ENCODE measurements around the gene SLC35D1.

The SLC35D1 gene

GRCh38 chr1:67051196-67051595, 2.8 kb downstream of the SLC35D1 start:
- Histone ChIP-seq H3K9me3 (ENCODE audit: control insufficient read depth, insufficient read depth, low read length) (no peaks in the 10 kb centered on the region), H3K27ac (ENCODE audit: low read length) (no peak overlapping the region), H3K4me3 (ENCODE audit: low read length) (no peak overlapping the region), H3K4me1 (ENCODE audit: control insufficient read depth, insufficient read depth, low read length) (no peaks in the 10 kb centered on the region), H3K27me3 (ENCODE audit: control insufficient read depth, insufficient read depth, low read length) (no peaks in the 10 kb centered on the region), H3K36me3 (ENCODE audit: control insufficient read depth, insufficient read depth, low read length) (no peaks in the 10 kb centered on the region)
- no peak for DNase-seq (ENCODE audit: low read depth, low spot score)
- no CpG with 5 or more reads among the region's 4 CpGs for WGBS (ENCODE audit: insufficient coverage, insufficient read length)

GRCh38 chr1:67044631-67045270, 9.2 kb downstream of the SLC35D1 start:
- H3K36me3 ChIP-seq (ENCODE audit: control insufficient read depth, insufficient read depth, low read length) = no peaks in the 10 kb centered on the region
- WGBS (ENCODE audit: insufficient coverage, insufficient read length) = no CpG with 5 or more reads among the region's 4 CpGs
- no peak overlapping the region for H3K27ac ChIP-seq (ENCODE audit: low read length)
- H3K4me1 ChIP-seq (ENCODE audit: control insufficient read depth, insufficient read depth, low read length) = no peaks in the 10 kb centered on the region
- H3K9me3 ChIP-seq (ENCODE audit: control insufficient read depth, insufficient read depth, low read length) = no peaks in the 10 kb centered on the region
- H3K27me3 ChIP-seq (ENCODE audit: control insufficient read depth, insufficient read depth, low read length) = no peaks in the 10 kb centered on the region
- no peak overlapping the region for H3K4me3 ChIP-seq (ENCODE audit: low read length)
- no peak for DNase-seq (ENCODE audit: low read depth, low spot score)

GRCh38 chr1:67043366-67043765, 10.6 kb downstream of the SLC35D1 start:
- no CpG with 5 or more reads among the region's 3 CpGs for WGBS (ENCODE audit: insufficient coverage, insufficient read length)
- Histone ChIP-seq H3K27me3 (ENCODE audit: control insufficient read depth, insufficient read depth, low read length) (no peaks in the 10 kb centered on the region), H3K4me1 (ENCODE audit: control insufficient read depth, insufficient read depth, low read length) (no peaks in the 10 kb centered on the region; the same call in 1 of the 2 replicates), H3K27ac (ENCODE audit: low read length) (no peak overlapping the region), H3K36me3 (ENCODE audit: control insufficient read depth, insufficient read depth, low read length) (no peaks in the 10 kb centered on the region), H3K9me3 (ENCODE audit: control insufficient read depth, insufficient read depth, low read length) (no peaks in the 10 kb centered on the region), H3K4me3 (ENCODE audit: low read length) (no peak overlapping the region)
- DNase-seq (ENCODE audit: low read depth, low spot score) = no peak

GRCh38 chr1:67041841-67042503, 12.0 kb downstream of the SLC35D1 start:
- H3K27ac ChIP-seq (ENCODE audit: low read length) = no peak overlapping the region
- H3K36me3 ChIP-seq (ENCODE audit: control insufficient read depth, insufficient read depth, low read length) = no peaks in the 10 kb centered on the region
- WGBS (ENCODE audit: insufficient coverage, insufficient read length) = no CpG with 5 or more reads among the region's 5 CpGs
- H3K4me3 ChIP-seq (ENCODE audit: low read length) = no peak overlapping the region
- H3K27me3 ChIP-seq (ENCODE audit: control insufficient read depth, insufficient read depth, low read length) = no peaks in the 10 kb centered on the region
- no peaks in the 10 kb centered on the region for H3K9me3 ChIP-seq (ENCODE audit: control insufficient read depth, insufficient read depth, low read length)
- no peak for DNase-seq (ENCODE audit: low read depth, low spot score)
- H3K4me1 ChIP-seq (ENCODE audit: control insufficient read depth, insufficient read depth, low read length) = no peaks in the 10 kb centered on the region; the same call in 1 of the 2 replicates

GRCh38 chr1:67040405-67040804, 13.5 kb downstream of the SLC35D1 start:
- H3K27ac ChIP-seq (ENCODE audit: low read length) = no peak overlapping the region
- H3K36me3 ChIP-seq (ENCODE audit: control insufficient read depth, insufficient read depth, low read length) = no peaks in the 10 kb centered on the region
- no peaks in the 10 kb centered on the region; the same call in 1 of the 2 replicates for H3K4me1 ChIP-seq (ENCODE audit: control insufficient read depth, insufficient read depth, low read length)
- no peak overlapping the region for H3K4me3 ChIP-seq (ENCODE audit: low read length)
- no peak for DNase-seq (ENCODE audit: low read depth, low spot score)
- no CpG with 5 or more reads among the region's 1 CpG for WGBS (ENCODE audit: insufficient coverage, insufficient read length)
- no peaks in the 10 kb centered on the region for H3K9me3 ChIP-seq (ENCODE audit: control insufficient read depth, insufficient read depth, low read length)
- no peaks in the 10 kb centered on the region for H3K27me3 ChIP-seq (ENCODE audit: control insufficient read depth, insufficient read depth, low read length)

GRCh38 chr1:67031859-67032247, 22.1 kb downstream of the SLC35D1 start:
- Histone ChIP-seq H3K27me3 (ENCODE audit: control insufficient read depth, insufficient read depth, low read length) (no peaks in the 10 kb centered on the region), H3K9me3 (ENCODE audit: control insufficient read depth, insufficient read depth, low read length) (no peaks in the 10 kb centered on the region), H3K4me3 (ENCODE audit: low read length) (no peak overlapping the region), H3K4me1 (ENCODE audit: control insufficient read depth, insufficient read depth, low read length) (no peaks in the 10 kb centered on the region), H3K27ac (ENCODE audit: low read length) (no peak overlapping the region), H3K36me3 (ENCODE audit: control insufficient read depth, insufficient read depth, low read length) (no peaks in the 10 kb centered on the region)
- WGBS (ENCODE audit: insufficient coverage, insufficient read length) = no CpG with 5 or more reads among the region's 4 CpGs
- DNase-seq (ENCODE audit: low read depth, low spot score) = no peak

GRCh38 chr1:67031121-67031858, 22.7 kb downstream of the SLC35D1 start:
- H3K27ac ChIP-seq (ENCODE audit: low read length) = no peak overlapping the region
- no peaks in the 10 kb centered on the region for H3K9me3 ChIP-seq (ENCODE audit: control insufficient read depth, insufficient read depth, low read length)
- H3K27me3 ChIP-seq (ENCODE audit: control insufficient read depth, insufficient read depth, low read length) = no peaks in the 10 kb centered on the region
- DNase-seq (ENCODE audit: low read depth, low spot score) = no peak
- no peaks in the 10 kb centered on the region for H3K4me1 ChIP-seq (ENCODE audit: control insufficient read depth, insufficient read depth, low read length)
- no peak overlapping the region for H3K4me3 ChIP-seq (ENCODE audit: low read length)
- WGBS (ENCODE audit: insufficient coverage, insufficient read length) = no CpG with 5 or more reads among the region's 5 CpGs
- no peaks in the 10 kb centered on the region for H3K36me3 ChIP-seq (ENCODE audit: control insufficient read depth, insufficient read depth, low read length)

GRCh38 chr1:67029472-67029871, 24.5 kb downstream of the SLC35D1 start:
- Histone ChIP-seq H3K36me3 (ENCODE audit: control insufficient read depth, insufficient read depth, low read length) (no peaks in the 10 kb centered on the region), H3K4me3 (ENCODE audit: low read length) (no peak overlapping the region), H3K9me3 (ENCODE audit: control insufficient read depth, insufficient read depth, low read length) (no peaks in the 10 kb centered on the region), H3K27ac (ENCODE audit: low read length) (no peak overlapping the region), H3K4me1 (ENCODE audit: control insufficient read depth, insufficient read depth, low read length) (no peaks in the 10 kb centered on the region), H3K27me3 (ENCODE audit: control insufficient read depth, insufficient read depth, low read length) (no peaks in the 10 kb centered on the region)
- DNase-seq (ENCODE audit: low read depth, low spot score) = no peak
- WGBS (ENCODE audit: insufficient coverage, insufficient read length) = no CpG with 5 or more reads among the region's 1 CpG

- Histone ChIP-seq H3K4me3 (ENCODE audit: low read length) (no peak overlapping the region), H3K36me3 (ENCODE audit: control insufficient read depth, insufficient read depth, low read length) (no peaks in the 10 kb centered on the region), H3K4me1 (ENCODE audit: control insufficient read depth, insufficient read depth, low read length) (peaks cover 4% of the 10 kb centered on the region; the same call in 1 of the 2 replicates), H3K9me3 (ENCODE audit: control insufficient read depth, insufficient read depth, low read length) (no peaks in the 10 kb centered on the region), H3K27me3 (ENCODE audit: control insufficient read depth, insufficient read depth, low read length) (peaks cover 6% of the 10 kb centered on the region; the same call in 1 of the 2 replicates), H3K27ac (ENCODE audit: low read length) (no peak overlapping the region)
- no CpG with 5 or more reads among the region's 2 CpGs for WGBS (ENCODE audit: insufficient coverage, insufficient read length)
- DNase-seq (ENCODE audit: low read depth, low spot score) = no peak
These were observed 33.2 kb downstream of the SLC35D1 start for GRCh38 chr1:67020765-67021164.

- Histone ChIP-seq H3K9me3 (ENCODE audit: control insufficient read depth, insufficient read depth, low read length) (no peaks in the 10 kb centered on the region), H3K27ac (ENCODE audit: low read length) (no peak overlapping the region), H3K27me3 (ENCODE audit: control insufficient read depth, insufficient read depth, low read length) (peaks cover 6% of the 10 kb centered on the region; the same call in 1 of the 2 replicates), H3K4me1 (ENCODE audit: control insufficient read depth, insufficient read depth, low read length) (peaks cover 4% of the 10 kb centered on the region; the same call in 1 of the 2 replicates), H3K4me3 (ENCODE audit: low read length) (no peak overlapping the region), H3K36me3 (ENCODE audit: control insufficient read depth, insufficient read depth, low read length) (no peaks in the 10 kb centered on the region)
- DNase-seq (ENCODE audit: low read depth, low spot score) = no peak
- no CpG with 5 or more reads among the region's 2 CpGs for WGBS (ENCODE audit: insufficient coverage, insufficient read length)
These were observed 33.6 kb downstream of the SLC35D1 start for GRCh38 chr1:67020304-67020703.
